Heart right ventricle (tissue), 16 donors: ENCODE data around the gene PLA2G7. TPM values are rescaled to one million over a fixed set of nuclear protein-coding genes. Genes with fewer than 3 reads are reported as not detected.

Experiments
- ATAC-seq, 8 donors: fragments of 200-7000 bp; cut with Tn5 transposase; one replicate each; pipeline ENCODE4 v1.9.1; 2020; ENCODE audit warnings: mild to moderate bottlenecking in 8 of 8, moderate library complexity in 8 of 8, moderate number of reproducible peaks in 1 of 8
- DNase-seq, 2 donors: peaks; one replicate each; pipeline ENCODE4 v3.0.0-alpha.2; 2020
- H3K27ac ChIP-seq, 10 donors: fragments of 200-600 bp; sonication (generic) in 2 of 10; one replicate each; pipeline versions ENCODE4 v1.5.0 to v1.8.0; 2020 to 2022; ENCODE audit warnings: mild to moderate bottlenecking in 3 of 10
- H3K27me3 ChIP-seq, 7 donors: fragments of 200-600 bp; one replicate each; pipeline ENCODE4 v1.8.0; 2021 to 2022; ENCODE audit warnings: mild to moderate bottlenecking in 2 of 7
- H3K36me3 ChIP-seq, 9 donors: fragments of 200-600 bp; sonication (generic) in 1 of 9; one replicate each; pipeline versions ENCODE4 v1.5.0 to v1.8.0; 2020 to 2022; ENCODE audit warnings: mild to moderate bottlenecking in 2 of 9
- H3K4me1 ChIP-seq, 9 donors: fragments of 200-600 bp; sonication (generic) in 1 of 9; one replicate each; pipeline versions ENCODE4 v1.5.0 to v1.8.0; 2020 to 2022; ENCODE audit warnings: mild to moderate bottlenecking in 4 of 9
- H3K4me3 ChIP-seq, 10 donors: fragments of 200-600 bp; sonication (generic) in 2 of 10; one replicate each; pipeline versions ENCODE4 v1.5.0 to v1.8.0; 2020 to 2022; ENCODE audit warnings: mild to moderate bottlenecking in 7 of 10, moderate library complexity in 2 of 10
- H3K9me3 ChIP-seq, 11 donors: fragments of 200-600 bp in 10 of 11; sonication (generic) in 2 of 11; one replicate each; pipeline versions ENCODE4 v1.5.0 to v1.8.0; 2013 to 2022; ENCODE audit warnings: mild to moderate bottlenecking in 2 of 11, control low read depth in 1 of 11, moderate library complexity in 1 of 11
- WGBS, 2 donors: extraction: QIAGEN DNeasy Blood & Tissue Kit; methylation state at CpG; one replicate each; pipeline ENCODE4 v1.1.7; 2013; ENCODE audit warnings: inconsistent platforms in 1 of 2; 5-methylcytosine and 5-hydroxymethylcytosine counted together
- intact Hi-C, 10 donors: fragments of 100-400 bp; cut with DNase I; formaldehyde crosslinking; loops; one replicate each; pipeline versions ENCODE4 v1.11.1 to v1.14.2; 2022
- polyA plus RNA-seq, 2 donors: library from polyadenylated mRNA; stranded (reverse); fragments of 200-250 nt; gene quantifications; one replicate each; pipeline ENCODE4 v1.2.3, GENCODE V29; 2013
- total RNA-seq, 10 donors: library from RNA; stranded (reverse); fragmentation: NEBNext Ultra II Directional in 3 of 10; extraction: Animal tissue kit (Norgen Biotek cat#: 25700) in 3 of 10; gene quantifications; one replicate each; pipeline versions ENCODE4 v1.2.1 to v1.2.4, GENCODE V29; 2021 to 2023
- TF ChIP-seq, protein P1 (sequence below), 9 donors: fragments of 200-600 bp; sonication (generic) in 2 of 9; IDR thresholded peaks; one replicate each; pipeline versions ENCODE4 v1.5.0 to v1.8.0; 2021 to 2022; ENCODE audit warnings: antibody characterized with exemption in 9 of 9, mild to moderate bottlenecking in 5 of 9, moderate library complexity in 1 of 9
- donor health status: Arrhythmogenic right ventricular cardiomyopathy.
- donor health status: ischemic (EF 13 %, LVEDD 7.1; RV severe dilation, severe dysfunction).
- donor health status: healthy with polysubstance abuse.
- donor health status: DM: no; HTN: yes; CAD: no.
- donor health status: DM: no; HTN: no; CAD: no.
- donor health status: ischemic (EF 25% LVEDD 6.9; RV normal size, moderate dysfunction).
- donor health status: ischemic (EF 25% LVEDD 5.7; RV mildly dilated, moderate dysfunction).
- donor health status: healthy.
- donor health status: DM: yes; HTN: yes; CAD: no.
- donor health status: Ischemic cardiomyopathy.
- donor health status: ischemic (EF 35%, LVEDD 5.7; RV mildly dilated, moderate dysfunction).
- donor health status: nonischemic (EF 11% LVEDD 7.7; RV severe dilation, severe dysfunction).
- donor health status: DM: yes; HTN: yes; CAD: no.
- donor health status: PGD.
- donor health status: ischemic (EF 29% LVEDD 5.4; RV normal size, mild dysfunction).
- donor health status: nonischemic (EF 23%, LVEDD 6.1; RV moderate dilation, normal function).

Gene PLA2G7
- total and polyA plus RNA-seq, 12 donors = 0.12 to 4.0 (median 0.24) TPM; not detected in 6

- H3K27ac ChIP-seq = no peak overlapping the region
- peaks cover 0 to 20% (median 6%) of the 10 kb centered on the region in 7 donors for H3K27me3 ChIP-seq
- intact Hi-C loops = no loop called here
- no peak overlapping the region for H3K4me3 ChIP-seq
- ATAC-seq (no peak), DNase-seq (no peak)
- no peaks in the 10 kb centered on the region for H3K36me3 ChIP-seq
- 58 to 59% methylated on average over 1 of the region's 1 CpG for WGBS, 2 donors
- peaks cover 0 to 8% (median 0%) of the 10 kb centered on the region in 9 donors for H3K4me1 ChIP-seq
- TF ChIP-seq, protein P1, sequence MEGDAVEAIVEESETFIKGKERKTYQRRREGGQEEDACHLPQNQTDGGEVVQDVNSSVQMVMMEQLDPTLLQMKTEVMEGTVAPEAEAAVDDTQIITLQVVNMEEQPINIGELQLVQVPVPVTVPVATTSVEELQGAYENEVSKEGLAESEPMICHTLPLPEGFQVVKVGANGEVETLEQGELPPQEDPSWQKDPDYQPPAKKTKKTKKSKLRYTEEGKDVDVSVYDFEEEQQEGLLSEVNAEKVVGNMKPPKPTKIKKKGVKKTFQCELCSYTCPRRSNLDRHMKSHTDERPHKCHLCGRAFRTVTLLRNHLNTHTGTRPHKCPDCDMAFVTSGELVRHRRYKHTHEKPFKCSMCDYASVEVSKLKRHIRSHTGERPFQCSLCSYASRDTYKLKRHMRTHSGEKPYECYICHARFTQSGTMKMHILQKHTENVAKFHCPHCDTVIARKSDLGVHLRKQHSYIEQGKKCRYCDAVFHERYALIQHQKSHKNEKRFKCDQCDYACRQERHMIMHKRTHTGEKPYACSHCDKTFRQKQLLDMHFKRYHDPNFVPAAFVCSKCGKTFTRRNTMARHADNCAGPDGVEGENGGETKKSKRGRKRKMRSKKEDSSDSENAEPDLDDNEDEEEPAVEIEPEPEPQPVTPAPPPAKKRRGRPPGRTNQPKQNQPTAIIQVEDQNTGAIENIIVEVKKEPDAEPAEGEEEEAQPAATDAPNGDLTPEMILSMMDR (IDR thresholded peaks at IDR 0.05) = no peak
- no peaks in the 10 kb centered on the region for H3K9me3 ChIP-seq
Measured at GRCh38 chr6:46719099-46719498, 16.1 kb downstream of the PLA2G7 start.

- peaks cover 0 to 5% (median under 1%) of the 10 kb centered on the region in 7 donors for H3K27me3 ChIP-seq
- H3K9me3 ChIP-seq = no peaks in the 10 kb centered on the region
- TF ChIP-seq, protein P1 (IDR thresholded peaks at IDR 0.05) = no peak
- H3K4me1 ChIP-seq = peaks cover 0 to 13% (median 0%) of the 10 kb centered on the region in 9 donors
- DNase-seq (no peak), ATAC-seq (no peak)
- H3K4me3 ChIP-seq = no peak overlapping the region
- peak overlapping the region in 1 of 10 donors; percentile 29 for H3K27ac ChIP-seq
- intact Hi-C loops = no loop called here
- no peaks in the 10 kb centered on the region for H3K36me3 ChIP-seq
Measured at GRCh38 chr6:46715141-46715540, 20.0 kb downstream of the PLA2G7 start.

GRCh38 chr6:46711491-46711890 is 23.7 kb downstream of the PLA2G7 start:
- TF ChIP-seq, protein P1 (IDR thresholded peaks at IDR 0.05) = no peak
- intact Hi-C loops = loop anchor here in 1 of 10 donors (5.0 kb wide), 1 partner anchor 71 kb away; no protein-coding TSS in a partner anchor
- H3K27ac ChIP-seq = no peak overlapping the region
- DNase-seq (no peak), ATAC-seq (no peak)
- H3K4me1 ChIP-seq = peaks cover 0 to 13% (median 0%) of the 10 kb centered on the region in 9 donors
- H3K27me3 ChIP-seq = peaks cover 0 to 4% (median 0%) of the 10 kb centered on the region in 7 donors
- H3K4me3 ChIP-seq = no peak overlapping the region
- no peaks in the 10 kb centered on the region for H3K36me3 ChIP-seq
- no peaks in the 10 kb centered on the region for H3K9me3 ChIP-seq
- WGBS, 2 donors = 85 to 96% methylated on average over 1 of the region's 1 CpG

DNA sequence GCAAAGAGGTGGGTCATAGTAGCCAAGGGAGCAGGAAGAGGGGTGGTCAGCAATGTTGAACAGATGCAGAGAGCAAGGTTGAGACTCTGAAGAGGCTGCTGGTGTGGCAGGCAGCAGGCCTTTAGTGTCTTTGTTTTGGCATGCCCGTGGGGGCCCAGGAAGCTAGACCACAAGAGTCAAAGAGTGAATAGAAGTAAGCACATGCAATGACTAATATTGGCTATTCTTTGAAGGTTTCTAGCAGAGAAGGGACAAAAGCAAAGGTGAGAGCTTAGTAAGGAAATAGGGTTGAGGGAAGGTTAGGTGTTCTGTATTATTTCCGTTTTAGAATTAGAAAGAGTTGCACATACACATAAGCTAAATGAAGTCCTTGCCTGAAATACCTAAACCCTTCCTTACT is 28.7 kb downstream of the PLA2G7 start:
- DNase-seq (no peak), ATAC-seq (no peak)
- TF ChIP-seq, protein P1 (IDR thresholded peaks at IDR 0.05) = no peak
- Histone ChIP-seq H3K36me3 (no peaks in the 10 kb centered on the region), H3K4me1 (peaks cover 0 to 5% (median 0%) of the 10 kb centered on the region in 9 donors), H3K27ac (no peak overlapping the region), H3K9me3 (no peaks in the 10 kb centered on the region), H3K27me3 (peaks cover 0 to 4% (median 0%) of the 10 kb centered on the region in 7 donors), H3K4me3 (no peak overlapping the region)
- 93 to 98% methylated on average over 2 of the region's 2 CpGs for WGBS, 2 donors
- intact Hi-C loops = loop anchor here in 4 of 10 donors (5.0 to 10.0 kb wide), 2 partner anchors 76 to 78 kb away; no protein-coding TSS in a partner anchor
